Peyer's patch (tissue), 4 donors: Measurements from ENCODE around the gene SPAG16. TPM values are rescaled to one million over a fixed set of nuclear protein-coding genes. Genes with fewer than 3 reads are reported as not detected.

Experiments
- DNase-seq, 3 donors: peaks; one replicate each; pipeline ENCODE4 v3.0.0-alpha.2; 2017 to 2019
- H3K27ac ChIP-seq, 4 donors: fragments of 200-600 bp; sonication (generic); one replicate each; pipeline ENCODE4 v1.5.1; 2016 to 2019
- H3K27me3 ChIP-seq, 2 donors: fragments of 200-600 bp; sonication (generic); one replicate each; pipeline ENCODE4 v1.5.1; 2019
- H3K36me3 ChIP-seq, 3 donors: fragments of 200-600 bp; sonication (generic); one replicate each; pipeline ENCODE4 v1.5.1; 2016 to 2019
- H3K4me1 ChIP-seq, 4 donors: fragments of 200-600 bp; sonication (generic); one replicate each; pipeline ENCODE4 v1.5.1; 2016 to 2019
- H3K4me3 ChIP-seq, 4 donors: fragments of 200-600 bp; sonication (generic); 1 replicate in 3 of 4; 2 replicates in 1 of 4; pipeline ENCODE4 v1.5.1; 2016 to 2019; ENCODE audit warnings: mild to moderate bottlenecking in 1 of 4
- H3K9me3 ChIP-seq, 4 donors: fragments of 200-600 bp; sonication (generic); one replicate each; pipeline ENCODE4 v1.5.1; 2016 to 2019; ENCODE audit warnings: mild to moderate bottlenecking in 1 of 4
- CTCF ChIP-seq, 6 experiments: fragments of 450-650 bp in 4 of 6; fragments of 200-600 bp in 2 of 6; sonication (generic) in 1 of 6; IDR thresholded peaks; one replicate each; pipeline ENCODE4 v1.5.1; 2017 to 2019; ENCODE audit warnings: antibody characterized with exemption in 6 of 6, mild to moderate bottlenecking in 3 of 6, moderate library complexity in 1 of 6
- POLR2A ChIP-seq, 2 donors: fragments of 450-650 bp; IDR thresholded peaks; one replicate each; pipeline ENCODE4 v1.5.1; 2017; ENCODE audit warnings: antibody characterized with exemption in 2 of 2, mild to moderate bottlenecking in 2 of 2, moderate library complexity in 2 of 2
- total RNA-seq, 4 donors: library from RNA; depleted of rRNA; stranded (reverse); fragments of >200 nt; gene quantifications; one replicate each; pipeline ENCODE4 v1.1.0, GENCODE V29; 2016

Gene SPAG16
- total RNA-seq, 4 donors from 2014 or later, result 5.5 to 43.7 (median 10.0) TPM

GRCh38 chr2:214108598-214108997 lies 824.3 kb downstream of the SPAG16 start:
- no peaks in the 10 kb centered on the region for H3K4me1 ChIP-seq
- DNase-seq, result no peak
- H3K27ac ChIP-seq, result no peak overlapping the region
- H3K27me3 ChIP-seq, result no peaks in the 10 kb centered on the region
- TF ChIP-seq POLR2A (IDR thresholded peaks at IDR 0.05) (no peak), CTCF (IDR thresholded peaks at IDR 0.05) (no peak)
- H3K36me3 ChIP-seq, result no peaks in the 10 kb centered on the region
- no peak overlapping the region for H3K4me3 ChIP-seq
- no peaks in the 10 kb centered on the region for H3K9me3 ChIP-seq

- no peaks in the 10 kb centered on the region for H3K36me3 ChIP-seq
- no peaks in the 10 kb centered on the region for H3K27me3 ChIP-seq
- DNase-seq, result no peak
- H3K4me1 ChIP-seq, result no peaks in the 10 kb centered on the region
- H3K9me3 ChIP-seq, result no peaks in the 10 kb centered on the region
- no peak overlapping the region for H3K27ac ChIP-seq
- no peak overlapping the region for H3K4me3 ChIP-seq
- no peak for TF ChIP-seq POLR2A (IDR thresholded peaks at IDR 0.05)
- no peak for TF ChIP-seq CTCF (IDR thresholded peaks at IDR 0.05)
Measured at GRCh38 chr2:214117054-214117453, 832.8 kb downstream of the SPAG16 start.

- TF ChIP-seq CTCF (IDR thresholded peaks at IDR 0.05), result no peak
- TF ChIP-seq POLR2A (IDR thresholded peaks at IDR 0.05), result no peak
- DNase-seq, result no peak
Measured at GRCh38 chr2:214126135-214126534, 841.9 kb downstream of the SPAG16 start.

GRCh38 chr2:214127170-214127569 lies 842.9 kb downstream of the SPAG16 start:
- H3K27ac ChIP-seq, result no peak overlapping the region
- no peaks in the 10 kb centered on the region for H3K36me3 ChIP-seq

More at GRCh38 chr2:214126135-214126534, 841.9 kb downstream of the SPAG16 start:
- Histone ChIP-seq H3K27ac (no peak overlapping the region), H3K27me3 (no peaks in the 10 kb centered on the region), H3K4me3 (no peak overlapping the region), H3K9me3 (no peaks in the 10 kb centered on the region), H3K4me1 (no peaks in the 10 kb centered on the region), H3K36me3 (no peaks in the 10 kb centered on the region)

GRCh38 chr2:214127571-214127970 lies 843.3 kb downstream of the SPAG16 start:
- no peaks in the 10 kb centered on the region for H3K36me3 ChIP-seq
- no peak for DNase-seq
- no peaks in the 10 kb centered on the region for H3K4me1 ChIP-seq
- no peak overlapping the region for H3K27ac ChIP-seq
- no peak for TF ChIP-seq CTCF (IDR thresholded peaks at IDR 0.05)
- TF ChIP-seq POLR2A (IDR thresholded peaks at IDR 0.05), result no peak
- no peak overlapping the region for H3K4me3 ChIP-seq
- H3K27me3 ChIP-seq, result no peaks in the 10 kb centered on the region
- no peaks in the 10 kb centered on the region for H3K9me3 ChIP-seq

More at GRCh38 chr2:214127170-214127569, 842.9 kb downstream of the SPAG16 start:
- H3K4me3 ChIP-seq, result no peak overlapping the region
- no peaks in the 10 kb centered on the region for H3K27me3 ChIP-seq
- H3K9me3 ChIP-seq, result no peaks in the 10 kb centered on the region
- no peak for DNase-seq
- H3K4me1 ChIP-seq, result no peaks in the 10 kb centered on the region
- TF ChIP-seq CTCF (IDR thresholded peaks at IDR 0.05) (no peak), POLR2A (IDR thresholded peaks at IDR 0.05) (no peak)

- Histone ChIP-seq H3K27me3 (no peaks in the 10 kb centered on the region), H3K4me1 (no peaks in the 10 kb centered on the region), H3K36me3 (no peaks in the 10 kb centered on the region), H3K4me3 (no peak overlapping the region), H3K9me3 (no peaks in the 10 kb centered on the region), H3K27ac (no peak overlapping the region)
- no peak for DNase-seq
- TF ChIP-seq POLR2A (IDR thresholded peaks at IDR 0.05) (no peak), CTCF (IDR thresholded peaks at IDR 0.05) (no peak)
Measured at GRCh38 chr2:214128040-214128439, 843.8 kb downstream of the SPAG16 start.
